ENCODE data around the gene PPL. TPM values are rescaled to one million over a fixed set of nuclear protein-coding genes. Genes with fewer than 3 reads are reported as not detected.

The PPL gene
- total RNA-seq, 1 experiment from 2014 or later = 28.5 TPM

GRCh38 chr16:4846503-4846900, 90.4 kb downstream of the PPL start:
- DNase-seq (ENCODE audit: low spot score) (peak; percentile 32), ATAC-seq (peak; percentile 6; the same call in 1 of the 2 replicates)
- peak overlapping the region; percentile 84 for H3K4me3 Mint-ChIP-seq
- ChIA-PET CTCF (interaction anchor here (1.1 to 2.0 kb wide), 2 partner anchors 109 to 129 kb away, joined by 4 read pairs; no protein-coding TSS in a partner anchor), POLR2A (interaction anchor here (2.1 kb wide), 1 partner anchor 89 kb away, joined by 4 read pairs; no protein-coding TSS in a partner anchor)
- peaks cover 30% of the 10 kb centered on the region for H3K4me1 Mint-ChIP-seq
- TF ChIP-seq ELF4 (CRISPR knock-in tag; IDR thresholded peaks at IDR 0.05; ENCODE audit: low read depth) (no peak), FOXK1 (CRISPR knock-in tag; IDR thresholded peaks at IDR 0.05) (no peak)
- H3K36me3 Mint-ChIP-seq = peaks cover 33% of the 10 kb centered on the region
- no peaks in the 10 kb centered on the region for H3K9me3 Mint-ChIP-seq
- H3K27me3 Mint-ChIP-seq (ENCODE audit: low read depth) = no peaks in the 10 kb centered on the region
- peak overlapping the region; percentile 47 for H3K27ac Mint-ChIP-seq

GRCh38 chr16:4840984-4841383, 96.0 kb downstream of the PPL start:
- no peaks in the 10 kb centered on the region for H3K9me3 Mint-ChIP-seq
- CTCF ChIA-PET = no interaction called here
- H3K4me3 Mint-ChIP-seq = no peak overlapping the region
- H3K36me3 Mint-ChIP-seq = peaks cover 58% of the 10 kb centered on the region
- no peak for ATAC-seq
- no peaks in the 10 kb centered on the region for H3K27me3 Mint-ChIP-seq (ENCODE audit: low read depth)
- TF ChIP-seq PREB (CRISPR knock-in tag; IDR thresholded peaks at IDR 0.05; ENCODE audit: borderline replicate concordance) (no peak), E2F1 (CRISPR knock-in tag; IDR thresholded peaks at IDR 0.05) (no peak), ZNF219 (CRISPR knock-in tag; IDR thresholded peaks at IDR 0.05; ENCODE audit: borderline replicate concordance) (no peak), PRRX2 (CRISPR knock-in tag; IDR thresholded peaks at IDR 0.05) (no peak), ARID4B (CRISPR knock-in tag; IDR thresholded peaks at IDR 0.05; ENCODE audit: borderline replicate concordance) (no peak), SMAD4 (CRISPR knock-in tag; IDR thresholded peaks at IDR 0.05) (no peak), ATF3 (CRISPR knock-in tag; conservative IDR thresholded peaks at IDR 0.05) (no peak), ZBTB21 (CRISPR knock-in tag; IDR thresholded peaks at IDR 0.05; ENCODE audit: borderline replicate concordance) (no peak), MAX (CRISPR knock-in tag; IDR thresholded peaks at IDR 0.05) (no peak), RORB (CRISPR knock-in tag; IDR thresholded peaks at IDR 0.05) (no peak), ZNF512 (CRISPR knock-in tag; IDR thresholded peaks at IDR 0.05; ENCODE audit: borderline replicate concordance) (no peak), ERG (CRISPR knock-in tag; IDR thresholded peaks at IDR 0.05) (no peak), NR3C1 (CRISPR knock-in tag; conservative IDR thresholded peaks at IDR 0.05; ENCODE audit: low read depth) (no peak), ZNF121 (CRISPR knock-in tag; IDR thresholded peaks at IDR 0.05) (no peak), SOX15 (CRISPR knock-in tag; IDR thresholded peaks at IDR 0.05) (no peak)
- DNase-seq (ENCODE audit: low spot score) = no peak
- POLR2A ChIA-PET = no interaction called here
- H3K4me1 Mint-ChIP-seq = peaks cover 7% of the 10 kb centered on the region
- H3K27ac Mint-ChIP-seq = no peak overlapping the region
